ENCODE results near the gene PWWP2B. TPM values are rescaled to one million over a fixed set of nuclear protein-coding genes. Genes with fewer than 3 reads are reported as not detected.

PWWP2B gene
- total RNA-seq, 1 experiment from 2014 or later = 19.3 TPM

DNA sequence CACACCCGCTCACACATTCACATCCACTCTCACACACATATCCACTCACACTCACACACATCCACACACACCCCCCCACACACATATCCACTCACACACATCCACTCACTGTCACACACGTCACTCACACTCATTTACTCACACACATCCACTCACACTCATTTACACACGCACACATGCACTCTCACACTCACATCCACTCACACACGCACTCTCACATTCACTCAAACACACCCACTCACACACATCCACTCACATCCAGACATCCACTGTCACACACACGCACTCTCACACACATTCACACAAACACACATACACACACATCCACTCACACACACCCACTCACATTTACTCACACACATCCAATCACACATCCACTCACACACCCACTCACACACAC is 18.3 kb downstream of the PWWP2B start:
- DNase-seq = no peak
- CTCF ChIA-PET = no interaction called here
- H3K4me3 Mint-ChIP-seq (ENCODE audit: unreplicated experiment) = no peak overlapping the region
- Histone ChIP-seq H3K27me3 (replicated peaks; ENCODE audit: control insufficient read depth, insufficient read depth, low read length) (no peaks in the 10 kb centered on the region), H3K4me1 (peaks cover 28% of the 10 kb centered on the region), H3K36me3 (ENCODE audit: control insufficient read depth, insufficient read depth, low read length) (peaks cover 1% of the 10 kb centered on the region; the same call in 1 of the 2 replicates), H3K4me3 (ENCODE audit: low read depth, low read length) (no peak overlapping the region), H3K9me3 (no peaks in the 10 kb centered on the region)
- H3K27me3 Mint-ChIP-seq (ENCODE audit: insufficient read depth, unreplicated experiment) = no peaks in the 10 kb centered on the region
- BruUV-seq (replicated peaks) = no TSS peak
- no peaks in the 10 kb centered on the region for H3K9me3 Mint-ChIP-seq (ENCODE audit: unreplicated experiment)
- H3K27ac Mint-ChIP-seq (ENCODE audit: unreplicated experiment) = peak overlapping the region; percentile 15
- POLR2A ChIA-PET = no interaction called here
- peaks cover 22% of the 10 kb centered on the region for H3K4me1 Mint-ChIP-seq (ENCODE audit: low read depth, unreplicated experiment)
- intact Hi-C loops (cut with micrococcal nuclease; ENCODE audit: unreplicated experiment) = no loop called here
- TF ChIP-seq, protein P1, sequence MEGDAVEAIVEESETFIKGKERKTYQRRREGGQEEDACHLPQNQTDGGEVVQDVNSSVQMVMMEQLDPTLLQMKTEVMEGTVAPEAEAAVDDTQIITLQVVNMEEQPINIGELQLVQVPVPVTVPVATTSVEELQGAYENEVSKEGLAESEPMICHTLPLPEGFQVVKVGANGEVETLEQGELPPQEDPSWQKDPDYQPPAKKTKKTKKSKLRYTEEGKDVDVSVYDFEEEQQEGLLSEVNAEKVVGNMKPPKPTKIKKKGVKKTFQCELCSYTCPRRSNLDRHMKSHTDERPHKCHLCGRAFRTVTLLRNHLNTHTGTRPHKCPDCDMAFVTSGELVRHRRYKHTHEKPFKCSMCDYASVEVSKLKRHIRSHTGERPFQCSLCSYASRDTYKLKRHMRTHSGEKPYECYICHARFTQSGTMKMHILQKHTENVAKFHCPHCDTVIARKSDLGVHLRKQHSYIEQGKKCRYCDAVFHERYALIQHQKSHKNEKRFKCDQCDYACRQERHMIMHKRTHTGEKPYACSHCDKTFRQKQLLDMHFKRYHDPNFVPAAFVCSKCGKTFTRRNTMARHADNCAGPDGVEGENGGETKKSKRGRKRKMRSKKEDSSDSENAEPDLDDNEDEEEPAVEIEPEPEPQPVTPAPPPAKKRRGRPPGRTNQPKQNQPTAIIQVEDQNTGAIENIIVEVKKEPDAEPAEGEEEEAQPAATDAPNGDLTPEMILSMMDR (IDR thresholded peaks at IDR 0.05; ENCODE audit: insufficient read depth in 1 of 2, low read depth in 1 of 2, low read length in 1 of 2, severe bottlenecking in 1 of 2, unreplicated experiment in 1 of 2) = no peak
- peaks cover 21% of the 10 kb centered on the region for H3K36me3 Mint-ChIP-seq (ENCODE audit: insufficient read depth, unreplicated experiment)

DNA sequence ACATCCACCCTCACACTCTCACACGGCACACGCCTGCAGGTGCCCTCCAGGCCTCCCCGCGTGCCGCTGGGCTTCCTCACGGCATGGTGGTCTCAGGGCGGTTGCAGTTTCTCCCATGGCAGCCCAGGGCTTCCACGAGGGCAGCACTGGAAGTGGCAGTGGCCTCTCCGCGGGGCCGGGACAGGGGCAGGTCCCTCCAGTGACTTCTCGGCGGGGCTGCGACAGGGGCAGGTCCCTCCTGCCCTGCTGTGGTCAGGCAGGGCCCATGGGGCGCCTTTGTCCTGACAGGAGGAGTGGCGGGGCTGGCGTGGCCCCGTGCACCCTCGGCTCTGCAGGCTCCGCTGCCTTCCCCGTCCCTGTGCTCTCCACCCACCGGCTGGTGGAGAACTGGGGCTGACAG is 19.0 kb downstream of the PWWP2B start:
- H3K27me3 ChIP-seq (replicated peaks; ENCODE audit: control insufficient read depth, insufficient read depth, low read length) = no peaks in the 10 kb centered on the region
- Mint-ChIP-seq H3K9me3 (ENCODE audit: unreplicated experiment) (no peaks in the 10 kb centered on the region), H3K4me3 (ENCODE audit: unreplicated experiment) (no peak overlapping the region), H3K27ac (ENCODE audit: unreplicated experiment) (peak overlapping the region; percentile 15), H3K36me3 (ENCODE audit: insufficient read depth, unreplicated experiment) (peaks cover 24% of the 10 kb centered on the region), H3K4me1 (ENCODE audit: low read depth, unreplicated experiment) (peaks cover 22% of the 10 kb centered on the region), H3K27me3 (ENCODE audit: insufficient read depth, unreplicated experiment) (no peaks in the 10 kb centered on the region)
- H3K4me1 ChIP-seq = peaks cover 35% of the 10 kb centered on the region
- POLR2A ChIA-PET = no interaction called here
- BruUV-seq (replicated peaks) = no TSS peak
- no peaks in the 10 kb centered on the region for H3K9me3 ChIP-seq
- H3K4me3 ChIP-seq (ENCODE audit: low read depth, low read length) = no peak overlapping the region
- no peak for DNase-seq
- CTCF ChIA-PET = no interaction called here
- H3K36me3 ChIP-seq (ENCODE audit: control insufficient read depth, insufficient read depth, low read length) = peaks cover 1% of the 10 kb centered on the region; the same call in 1 of the 2 replicates
- intact Hi-C loops (cut with micrococcal nuclease; ENCODE audit: unreplicated experiment) = no loop called here
- TF ChIP-seq, protein P1 (IDR thresholded peaks at IDR 0.05; ENCODE audit: insufficient read depth in 1 of 2, low read depth in 1 of 2, low read length in 1 of 2, severe bottlenecking in 1 of 2, unreplicated experiment in 1 of 2) = no peak

DNA sequence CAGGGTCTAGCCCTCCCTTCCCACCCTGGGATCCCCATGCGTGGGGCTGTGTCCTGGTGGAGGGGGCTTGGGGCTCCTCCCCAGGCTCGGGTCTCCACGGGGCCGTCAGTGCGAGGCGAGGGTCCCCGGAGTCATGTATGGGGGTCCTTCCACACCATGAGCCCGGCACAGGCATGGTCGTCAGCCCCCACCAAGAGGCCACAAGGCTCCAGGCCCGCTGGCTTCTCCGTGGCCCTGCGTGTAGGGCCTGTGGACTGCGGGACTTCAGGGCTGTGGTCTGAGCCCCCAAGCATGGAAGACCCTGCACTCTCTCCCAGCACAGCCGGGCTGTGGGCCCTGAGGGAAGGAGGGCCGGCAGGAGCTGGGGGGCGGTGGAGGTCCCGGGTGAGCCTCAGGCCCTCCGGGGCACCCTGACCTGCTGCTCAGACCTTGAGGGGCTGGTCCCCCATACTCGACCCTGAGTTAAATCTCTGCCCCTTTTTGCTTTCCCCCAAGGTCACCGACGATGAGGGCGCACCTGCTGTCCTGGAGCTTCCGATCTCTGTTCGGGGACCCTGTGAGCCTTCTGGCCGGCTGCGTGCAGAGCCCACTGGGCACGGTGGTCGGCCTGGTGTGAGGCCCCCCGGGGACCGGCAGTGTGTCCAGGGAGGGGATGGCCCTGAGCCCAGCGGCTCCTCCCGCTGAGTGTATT is 19.7 kb downstream of the PWWP2B start:
- Histone ChIP-seq H3K36me3 (ENCODE audit: control insufficient read depth, insufficient read depth, low read length) (peaks cover 1% of the 10 kb centered on the region; the same call in 1 of the 2 replicates), H3K9me3 (no peaks in the 10 kb centered on the region), H3K4me3 (ENCODE audit: low read depth, low read length) (no peak overlapping the region), H3K4me1 (peaks cover 42% of the 10 kb centered on the region), H3K27me3 (replicated peaks; ENCODE audit: control insufficient read depth, insufficient read depth, low read length) (no peaks in the 10 kb centered on the region)
- POLR2A ChIA-PET = no interaction called here
- Mint-ChIP-seq H3K4me1 (ENCODE audit: low read depth, unreplicated experiment) (peaks cover 22% of the 10 kb centered on the region), H3K27me3 (ENCODE audit: insufficient read depth, unreplicated experiment) (no peaks in the 10 kb centered on the region), H3K27ac (ENCODE audit: unreplicated experiment) (no peak overlapping the region), H3K9me3 (ENCODE audit: unreplicated experiment) (no peaks in the 10 kb centered on the region), H3K4me3 (ENCODE audit: unreplicated experiment) (no peak overlapping the region), H3K36me3 (ENCODE audit: insufficient read depth, unreplicated experiment) (peaks cover 29% of the 10 kb centered on the region)
- CTCF ChIA-PET = no interaction called here
- no TSS peak for BruUV-seq (replicated peaks)
- no peak for DNase-seq
- intact Hi-C loops (cut with micrococcal nuclease; ENCODE audit: unreplicated experiment) = no loop called here
- TF ChIP-seq, protein P1 (IDR thresholded peaks at IDR 0.05; ENCODE audit: insufficient read depth in 1 of 2, low read depth in 1 of 2, low read length in 1 of 2, severe bottlenecking in 1 of 2, unreplicated experiment in 1 of 2) = no peak
